MG63 (cell line): ENCODE data around the gene CLIC3. TPM values are rescaled to one million over a fixed set of nuclear protein-coding genes. Genes with fewer than 3 reads are reported as not detected.
"Not testable (repeated sequence)": the region's sequence is repeated elsewhere in the genome, so short reads cannot be mapped to it uniquely, and the experiment has no call there.

Experiments
- DNase-seq: peaks from one replicate; pipeline ENCODE4 v3.0.0-alpha.2; 2020
- H3K27me3 ChIP-seq: fragments of 250-450 bp; sonication (Bioruptor Pico); 2 replicates; pipeline ENCODE4 v1.5.1; 2020; ENCODE audit warnings: mild to moderate bottlenecking, moderate library complexity
- H3K36me3 ChIP-seq: fragments of 250-450 bp; sonication (Bioruptor Pico); 2 replicates; pipeline ENCODE4 v1.5.1; 2020; ENCODE audit warnings: mild to moderate bottlenecking, moderate library complexity
- H3K4me3 ChIP-seq: fragments of 250-450 bp; sonication (Bioruptor Pico); 2 replicates; pipeline ENCODE4 v1.5.1; 2020; ENCODE audit warnings: mild to moderate bottlenecking, moderate library complexity
- H3K9me3 ChIP-seq: fragments of 250-450 bp; sonication (Bioruptor Pico); 2 replicates; pipeline ENCODE4 v1.5.1; 2020; ENCODE audit warnings: mild to moderate bottlenecking, moderate library complexity
- total RNA-seq: library from RNA; depleted of rRNA; stranded (reverse); fragments of >200 nt; shearing (Covaris generic); gene quantifications from 2 replicates; pipeline ENCODE4 v1.2.3, GENCODE V29; 2014; ENCODE audit warnings: low replicate concordance

CLIC3 gene
- total RNA-seq, 1 experiment from 2014 or later = not detected

GRCh38 chr9:137012694-137013570 lies 16.6 kb upstream of the CLIC3 start:
- Histone ChIP-seq H3K9me3 (no peaks in the 10 kb centered on the region), H3K27me3 (no peaks in the 10 kb centered on the region), H3K36me3 (no peaks in the 10 kb centered on the region), H3K4me3 (no peak overlapping the region)
- DNase-seq = no peak

DNA sequence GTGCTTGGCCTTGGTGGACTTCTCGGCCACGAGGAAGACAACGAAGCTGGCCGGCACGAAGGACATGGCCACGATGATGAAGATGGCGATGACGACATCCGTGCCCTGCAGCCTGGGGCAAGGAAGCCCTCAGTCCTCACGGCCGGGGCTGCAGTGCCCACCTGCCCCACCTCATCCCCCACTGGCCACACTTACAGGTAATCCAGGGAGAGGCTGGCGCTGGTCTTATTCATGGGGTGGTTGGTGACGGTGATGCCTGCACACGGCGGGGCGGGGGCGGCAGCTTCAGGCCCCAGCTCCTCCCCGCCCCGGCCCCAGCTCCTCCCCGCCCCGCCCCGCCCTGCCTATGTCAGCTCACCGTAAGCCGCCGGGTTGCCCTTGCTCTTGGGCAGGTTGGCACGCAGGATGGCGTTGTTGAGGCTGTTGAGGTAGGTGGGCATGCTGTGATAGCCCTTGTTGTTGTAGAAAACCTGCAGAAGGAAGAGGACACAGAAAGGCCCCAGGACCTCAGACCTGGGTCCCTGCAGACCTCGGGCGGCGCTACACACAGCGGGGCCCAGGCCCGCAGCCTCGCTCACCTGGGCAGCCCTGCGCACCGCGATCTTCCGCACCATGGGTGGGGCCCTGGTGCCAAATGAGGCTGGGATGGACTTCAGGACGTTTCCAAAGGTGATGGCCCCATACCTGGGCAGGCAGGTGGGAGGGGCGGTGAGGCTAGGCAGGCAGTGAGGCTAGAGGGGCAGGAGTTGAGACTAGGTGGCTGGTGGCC lies 15.7 kb upstream of the CLIC3 start:
- Histone ChIP-seq H3K9me3 (no peaks in the 10 kb centered on the region), H3K27me3 (no peaks in the 10 kb centered on the region), H3K36me3 (no peaks in the 10 kb centered on the region), H3K4me3 (no peak overlapping the region)
- no peak for DNase-seq

- no peak for DNase-seq
- H3K9me3 ChIP-seq = no peaks in the 10 kb centered on the region
- no peak overlapping the region for H3K4me3 ChIP-seq
- no peaks in the 10 kb centered on the region for H3K36me3 ChIP-seq
- H3K27me3 ChIP-seq = no peaks in the 10 kb centered on the region
Measured at GRCh38 chr9:137011156-137011555, 14.8 kb upstream of the CLIC3 start.

- Histone ChIP-seq H3K36me3 (no peaks in the 10 kb centered on the region), H3K9me3 (no peaks in the 10 kb centered on the region), H3K27me3 (no peaks in the 10 kb centered on the region), H3K4me3 (no peak overlapping the region)
- DNase-seq = no peak
Measured at GRCh38 chr9:137009938-137010732, 13.8 kb upstream of the CLIC3 start.

DNA sequence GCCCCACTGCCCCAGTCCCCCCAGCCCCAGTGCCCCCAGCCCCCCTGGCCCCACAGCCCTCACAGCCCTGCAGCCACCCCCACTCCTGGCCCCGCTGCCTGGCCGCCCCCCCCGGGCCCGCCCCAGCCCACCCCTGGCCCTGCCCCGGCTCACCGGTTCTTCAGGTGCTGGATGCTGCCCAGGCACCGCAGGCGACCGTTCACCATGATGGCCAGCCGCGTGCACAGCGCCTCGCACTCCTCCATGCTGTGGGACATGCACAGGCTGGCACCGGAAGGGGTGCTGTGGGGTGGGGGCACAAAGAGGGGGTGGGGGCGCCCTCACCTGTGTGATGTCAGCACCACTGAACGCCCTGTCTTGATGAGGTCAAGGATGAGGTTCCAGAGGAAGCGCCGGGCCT lies 12.8 kb upstream of the CLIC3 start:
- no peaks in the 10 kb centered on the region for H3K27me3 ChIP-seq
- no peak overlapping the region for H3K4me3 ChIP-seq
- H3K9me3 ChIP-seq = no peaks in the 10 kb centered on the region
- no peaks in the 10 kb centered on the region for H3K36me3 ChIP-seq
- no peak for DNase-seq

DNA sequence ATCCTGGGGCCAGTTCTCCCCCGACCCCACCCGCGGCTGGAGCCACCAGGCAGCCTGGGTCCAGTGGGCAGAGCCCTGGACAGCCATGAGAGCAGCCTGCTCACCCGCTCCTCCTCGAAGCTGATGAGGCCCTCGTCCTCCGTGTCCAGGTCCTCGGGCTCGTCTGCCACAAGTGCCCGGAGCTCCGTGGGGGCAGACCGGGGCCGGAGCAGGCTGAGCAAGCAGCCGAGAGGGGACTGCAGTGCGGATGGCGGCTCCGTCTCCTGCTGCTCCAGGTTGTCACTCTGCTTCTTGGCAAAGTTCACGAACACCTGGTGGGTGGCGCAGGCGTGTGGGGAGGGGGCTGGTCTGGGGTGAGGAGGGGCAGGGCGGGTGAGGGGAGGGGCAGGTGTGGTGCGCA lies 11.9 kb upstream of the CLIC3 start:
- Histone ChIP-seq H3K36me3 (no peaks in the 10 kb centered on the region), H3K9me3 (no peaks in the 10 kb centered on the region), H3K4me3 (no peak overlapping the region), H3K27me3 (no peaks in the 10 kb centered on the region)
- no peak for DNase-seq

DNA sequence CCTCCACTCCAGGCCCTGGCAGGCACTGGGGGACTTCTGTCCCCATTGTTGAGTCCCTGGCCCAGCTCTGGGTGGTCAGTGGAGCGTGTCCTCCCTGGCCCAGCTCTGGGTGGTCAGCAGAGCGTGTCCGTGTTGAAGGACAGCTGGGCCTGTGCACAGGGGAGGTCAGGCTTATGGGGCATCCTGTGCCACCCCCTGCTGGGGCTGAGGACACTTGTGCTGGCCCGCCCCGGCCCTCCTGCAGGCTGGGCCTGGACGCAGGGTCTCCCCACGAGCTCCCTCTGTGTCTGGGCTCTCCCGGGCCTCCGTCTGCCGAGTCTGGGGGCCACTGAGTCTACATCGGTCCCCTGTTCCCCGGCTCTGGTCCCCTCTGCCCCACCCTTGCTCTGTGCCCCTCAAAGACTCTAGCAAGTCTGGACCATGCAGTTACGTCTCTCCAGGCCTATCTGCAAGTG lies 11.5 kb upstream of the CLIC3 start:
- no peaks in the 10 kb centered on the region for H3K27me3 ChIP-seq
- no peak for DNase-seq
- no peaks in the 10 kb centered on the region for H3K36me3 ChIP-seq
- H3K4me3 ChIP-seq = no peak overlapping the region
- no peaks in the 10 kb centered on the region for H3K9me3 ChIP-seq

DNA sequence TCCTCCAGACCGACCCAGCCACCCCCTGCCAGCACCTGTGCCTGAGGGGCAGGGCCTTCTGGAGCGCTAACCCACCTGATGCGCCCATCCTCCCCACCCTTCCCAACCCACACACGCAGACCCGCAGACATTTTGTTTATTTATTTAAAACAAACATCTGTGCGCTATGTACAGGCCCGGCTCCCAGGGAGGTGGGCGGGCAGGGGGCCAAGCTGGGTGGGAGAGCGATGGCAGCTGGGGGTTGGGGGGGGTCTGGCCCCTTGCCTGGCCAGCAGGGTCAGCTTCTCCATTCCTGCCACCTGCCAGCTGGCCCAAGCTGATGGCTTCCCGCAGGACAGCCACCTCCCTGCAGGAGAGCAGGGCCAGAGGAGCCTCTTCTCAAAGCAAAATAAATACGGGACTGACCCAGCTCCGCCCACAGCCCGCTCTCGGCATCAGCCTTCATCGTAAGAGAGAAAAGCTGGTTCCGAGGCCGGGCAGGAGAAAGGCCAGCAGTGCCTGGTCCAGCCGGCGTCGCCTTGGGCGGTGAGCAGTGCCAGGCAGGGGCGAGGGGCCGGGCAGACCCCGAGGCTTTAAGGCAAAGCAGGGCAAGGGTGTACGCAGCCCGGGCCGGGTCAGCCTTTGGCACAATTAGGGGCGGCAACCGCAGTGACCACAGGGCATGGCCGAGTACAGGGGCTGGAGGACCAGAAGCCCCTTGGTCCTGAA lies 10.9 kb upstream of the CLIC3 start:
- Histone ChIP-seq H3K9me3 (no peaks in the 10 kb centered on the region), H3K4me3 (no peak overlapping the region), H3K36me3 (no peaks in the 10 kb centered on the region), H3K27me3 (no peaks in the 10 kb centered on the region)
- DNase-seq = no peak

- H3K9me3 ChIP-seq = no peaks in the 10 kb centered on the region
- no peak for DNase-seq
- H3K27me3 ChIP-seq = no peaks in the 10 kb centered on the region
- no peak overlapping the region for H3K4me3 ChIP-seq
- H3K36me3 ChIP-seq = no peaks in the 10 kb centered on the region
Measured at GRCh38 chr9:137006116-137007003, 10.0 kb upstream of the CLIC3 start.

DNA sequence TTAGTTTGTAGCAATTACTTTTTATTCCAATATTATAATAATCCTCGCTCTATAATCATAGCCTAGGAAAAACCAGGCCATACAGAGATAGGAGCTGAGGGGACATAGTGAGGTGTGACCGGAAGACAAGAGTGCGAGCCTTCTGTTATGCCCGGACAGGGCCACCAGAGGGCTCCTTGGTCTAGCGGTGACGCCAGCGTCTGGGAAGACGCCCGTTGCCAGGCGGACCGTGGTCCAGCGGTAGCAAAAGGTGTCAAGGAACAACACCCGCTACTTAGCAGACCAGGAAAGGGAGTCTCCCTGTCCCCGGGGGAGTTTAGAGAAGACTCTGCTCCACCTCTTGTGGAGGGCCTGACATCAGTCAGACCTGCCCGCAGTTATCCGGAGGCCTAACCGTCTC lies 7.9 kb upstream of the CLIC3 start:
- not testable (repeated sequence) for H3K9me3 ChIP-seq, H3K4me3 ChIP-seq, H3K27me3 ChIP-seq, DNase-seq, H3K36me3 ChIP-seq

DNA sequence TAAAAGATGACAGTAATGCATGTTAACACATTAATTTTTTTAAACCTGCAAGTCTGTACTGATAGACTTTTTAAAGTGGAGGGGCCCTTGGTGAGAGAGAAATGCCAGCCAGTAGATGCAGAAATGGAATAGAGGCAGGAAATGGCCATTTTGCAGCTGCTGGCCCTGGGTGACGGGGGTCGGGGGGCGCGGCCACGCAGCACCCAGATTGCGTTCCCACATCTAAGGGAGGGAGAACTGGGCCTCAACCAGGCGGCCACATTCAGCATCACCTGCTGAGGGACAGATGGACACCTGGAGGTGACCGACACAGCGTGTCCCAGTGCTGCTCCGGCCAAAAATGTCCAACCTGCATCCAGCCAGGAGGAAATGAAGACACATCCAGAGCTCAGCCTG lies 6.3 kb upstream of the CLIC3 start:
- no peaks in the 10 kb centered on the region for H3K9me3 ChIP-seq
- H3K36me3 ChIP-seq = no peaks in the 10 kb centered on the region
- no peaks in the 10 kb centered on the region for H3K27me3 ChIP-seq
- no peak for DNase-seq
- H3K4me3 ChIP-seq = no peak overlapping the region

DNA sequence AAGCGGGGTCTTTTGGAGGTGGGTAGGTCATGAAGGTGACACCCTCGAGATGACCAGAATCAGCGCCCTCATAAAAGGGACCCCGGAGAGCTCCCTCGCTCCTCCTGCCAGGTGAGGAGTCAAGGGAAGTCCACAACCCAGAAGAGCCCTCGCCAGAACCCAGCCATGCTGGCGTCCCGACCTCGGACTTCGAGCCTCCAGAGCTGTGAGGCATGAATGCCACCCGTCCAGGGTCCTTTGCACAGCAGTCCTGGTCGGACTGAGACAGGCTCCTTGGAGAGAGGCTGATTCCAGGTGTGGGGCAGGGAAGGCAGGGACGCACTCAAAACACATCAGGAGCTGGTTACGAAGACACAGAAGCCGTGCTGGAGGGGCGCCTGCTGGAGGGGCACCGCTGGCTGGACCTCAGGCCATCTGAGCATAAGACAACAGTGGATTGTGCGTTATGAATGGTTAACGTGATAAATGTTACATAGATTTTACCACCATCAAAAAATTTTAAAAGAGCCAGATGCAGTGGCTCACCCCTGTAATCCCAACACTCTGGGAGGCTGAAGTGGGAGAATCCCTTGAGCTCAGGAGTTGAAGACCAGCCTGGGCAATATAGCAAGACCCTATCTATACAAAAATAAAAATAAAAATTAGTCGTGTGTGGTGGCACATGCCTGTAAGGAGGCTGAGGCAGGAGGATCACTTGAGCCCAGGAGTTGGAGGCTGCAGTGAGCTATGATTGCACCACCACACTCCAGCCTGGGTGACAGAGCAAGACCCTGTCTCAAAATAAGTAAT lies 5.7 kb upstream of the CLIC3 start:
- H3K4me3 ChIP-seq = no peak overlapping the region
- no peak for DNase-seq
- H3K36me3 ChIP-seq = no peaks in the 10 kb centered on the region
- no peaks in the 10 kb centered on the region for H3K27me3 ChIP-seq
- no peaks in the 10 kb centered on the region for H3K9me3 ChIP-seq

DNA sequence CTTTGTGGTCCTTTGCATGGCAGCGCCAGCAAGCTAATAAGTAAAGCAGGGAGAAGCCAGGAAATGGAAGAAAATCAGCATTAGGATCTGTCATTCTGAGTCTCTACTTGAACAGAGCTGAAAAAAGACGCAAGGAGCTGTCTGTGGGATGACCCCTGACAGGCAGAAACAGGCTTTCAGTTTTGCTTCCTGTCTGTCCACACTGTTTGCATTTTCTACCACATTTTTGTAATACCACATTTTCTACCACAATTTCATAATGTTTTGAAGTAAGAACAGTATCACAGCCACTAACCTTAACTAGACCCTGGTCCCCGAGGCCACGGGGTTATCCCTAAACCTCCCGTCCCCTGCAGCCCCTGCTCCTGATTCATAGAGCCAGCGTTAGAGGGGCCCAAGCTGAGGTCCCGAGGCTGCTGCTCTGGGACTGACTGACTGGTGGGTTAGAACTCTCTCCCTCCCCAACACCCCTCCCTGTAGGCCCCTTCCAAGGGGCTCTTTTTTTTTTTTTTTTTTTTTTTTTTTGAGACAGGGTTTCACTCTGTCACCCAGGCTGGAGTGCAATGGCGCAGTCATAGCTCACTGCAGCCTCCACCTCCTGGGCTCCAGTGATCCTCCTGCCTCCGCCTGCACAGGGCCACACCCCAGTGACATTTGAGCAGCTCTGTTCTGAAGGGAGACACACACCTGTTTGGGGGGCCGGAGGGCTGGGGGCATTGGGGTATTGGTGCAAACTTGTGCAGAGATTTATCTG lies 4.0 kb upstream of the CLIC3 start:
- Histone ChIP-seq H3K4me3 (no peak overlapping the region), H3K36me3 (no peaks in the 10 kb centered on the region), H3K9me3 (no peaks in the 10 kb centered on the region), H3K27me3 (no peaks in the 10 kb centered on the region)
- no peak for DNase-seq

DNA sequence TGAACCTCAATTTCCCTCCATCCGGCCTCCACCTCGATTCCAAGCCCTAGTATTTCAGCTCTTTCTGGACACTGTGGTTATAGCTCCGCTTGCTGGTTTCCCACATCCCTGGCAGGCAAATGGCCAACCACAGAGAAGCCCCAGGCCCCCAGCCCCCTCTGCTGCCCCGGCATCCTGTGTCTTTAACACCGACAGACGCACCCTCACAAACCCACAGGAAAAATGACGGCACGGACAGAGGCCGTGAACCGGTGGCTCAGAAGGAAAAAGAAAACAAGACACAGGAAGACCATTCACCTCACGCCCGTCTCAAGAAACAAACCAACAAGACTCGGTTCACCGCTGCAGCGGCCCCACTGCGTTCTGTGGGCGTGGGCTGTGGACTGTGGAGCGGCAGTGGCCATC lies 1.5 kb upstream of the CLIC3 start:
- DNase-seq = no peak
- Histone ChIP-seq H3K4me3 (no peak overlapping the region), H3K9me3 (no peaks in the 10 kb centered on the region), H3K27me3 (no peaks in the 10 kb centered on the region), H3K36me3 (no peaks in the 10 kb centered on the region)
